Activated CD8-positive, alpha-beta memory T cell treated with anti-CD3 and anti-CD28 coated beads, Interleukin-2, amount 50 U/mL, for 24 hours (primary cell): ENCODE results near the gene SLC35B4.
"Not testable (repeated sequence)": the region's sequence is repeated elsewhere in the genome, so short reads cannot be mapped to it uniquely, and the experiment has no call there.

Experiments used
- DNase-seq: peaks from one replicate; pipeline ENCODE4 v3.0.0-alpha.2; 2020; ENCODE audit errors: extremely low read depth

Gene SLC35B4

GRCh38 chr7:134331393-134331792 lies 14.7 kb upstream of the SLC35B4 start:
- DNase-seq, result no peak

DNA sequence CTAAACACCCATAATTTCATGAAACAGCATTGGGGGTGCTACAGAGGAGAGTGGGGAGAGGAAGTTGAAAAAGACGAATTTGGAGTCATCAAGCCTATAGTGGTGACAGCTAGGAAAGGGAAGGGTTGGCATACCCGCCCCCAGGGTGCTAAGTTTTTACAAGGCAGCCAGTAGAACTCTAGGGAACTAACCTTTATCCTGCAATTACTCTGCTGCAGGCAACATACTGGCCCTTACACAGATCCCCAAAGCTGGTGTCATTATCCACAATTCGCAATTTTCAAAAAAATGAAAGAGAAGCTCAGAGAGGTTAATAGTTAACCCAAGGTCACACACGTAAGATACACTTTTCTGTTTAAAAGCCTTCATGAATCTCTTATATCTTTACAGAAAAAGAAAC lies 14.2 kb upstream of the SLC35B4 start:
- no peak for DNase-seq

- DNase-seq, result no peak
These were observed 13.1 kb upstream of the SLC35B4 start for GRCh38 chr7:134329614-134330346.

DNA sequence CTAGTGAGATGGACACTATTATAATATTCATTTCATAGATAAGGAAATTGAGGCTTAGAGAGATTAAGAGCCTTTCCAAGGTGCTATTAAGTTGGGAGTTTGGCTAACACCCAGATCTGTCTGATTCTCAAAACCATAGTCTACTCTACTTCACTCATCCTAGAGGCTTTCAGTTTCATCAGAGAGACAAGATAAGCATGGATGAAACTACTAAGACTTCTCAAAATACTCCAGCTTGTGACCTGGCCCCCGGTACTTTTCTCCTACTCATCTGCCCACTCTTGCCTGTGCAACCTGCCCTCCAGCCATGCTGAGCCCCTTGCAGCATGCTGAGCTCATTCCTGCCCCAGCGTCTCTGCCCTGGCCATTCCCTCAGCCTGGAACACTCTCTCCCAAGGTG lies 12.2 kb upstream of the SLC35B4 start:
- no peak for DNase-seq

GRCh38 chr7:134327896-134328295 lies 11.2 kb upstream of the SLC35B4 start:
- peak; percentile 8 for DNase-seq

GRCh38 chr7:134324107-134324506 lies 7.4 kb upstream of the SLC35B4 start:
- no peak for DNase-seq

DNA sequence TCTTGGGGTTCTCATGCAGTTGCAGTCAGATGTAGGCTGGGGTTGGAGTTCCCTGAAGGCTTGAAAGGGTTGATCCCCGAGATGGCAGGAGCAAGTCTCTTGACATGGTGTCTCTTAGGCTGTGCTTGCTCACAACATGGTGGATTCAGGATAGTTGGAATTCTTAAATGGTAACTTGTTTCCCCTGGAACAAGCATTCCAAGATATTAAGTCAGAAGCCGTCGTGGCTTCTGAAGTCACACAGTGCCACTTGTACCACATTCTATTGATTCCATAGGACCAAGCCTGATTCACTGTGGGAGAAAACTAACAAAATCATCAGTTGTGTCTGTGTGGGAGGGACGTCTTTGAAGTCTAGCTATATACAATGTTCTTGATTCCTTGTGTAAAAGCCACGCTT lies 3.5 kb upstream of the SLC35B4 start:
- no peak for DNase-seq

GRCh38 chr7:134318443-134318842 lies 1.7 kb upstream of the SLC35B4 start:
- DNase-seq, result no peak

DNA sequence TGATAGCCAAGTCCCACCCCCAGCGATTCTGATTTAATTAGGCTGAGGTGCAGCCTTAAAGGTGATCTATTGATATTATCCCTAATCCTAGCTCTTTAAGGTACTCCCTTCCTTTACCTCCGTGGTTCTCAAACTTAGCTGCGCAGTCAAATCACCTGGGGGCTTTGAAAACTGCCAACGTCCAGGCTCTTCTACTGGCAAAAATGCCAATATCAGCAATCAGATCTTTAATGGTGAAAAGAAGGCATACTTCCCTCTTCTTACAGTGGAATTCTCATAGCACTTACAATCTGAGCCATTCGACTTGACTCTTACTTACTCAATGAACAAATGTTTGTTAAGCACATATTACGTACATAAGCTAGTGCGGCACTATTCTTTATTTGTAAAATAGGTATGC lies 704 bp upstream of the SLC35B4 start:
- DNase-seq, result no peak

DNA sequence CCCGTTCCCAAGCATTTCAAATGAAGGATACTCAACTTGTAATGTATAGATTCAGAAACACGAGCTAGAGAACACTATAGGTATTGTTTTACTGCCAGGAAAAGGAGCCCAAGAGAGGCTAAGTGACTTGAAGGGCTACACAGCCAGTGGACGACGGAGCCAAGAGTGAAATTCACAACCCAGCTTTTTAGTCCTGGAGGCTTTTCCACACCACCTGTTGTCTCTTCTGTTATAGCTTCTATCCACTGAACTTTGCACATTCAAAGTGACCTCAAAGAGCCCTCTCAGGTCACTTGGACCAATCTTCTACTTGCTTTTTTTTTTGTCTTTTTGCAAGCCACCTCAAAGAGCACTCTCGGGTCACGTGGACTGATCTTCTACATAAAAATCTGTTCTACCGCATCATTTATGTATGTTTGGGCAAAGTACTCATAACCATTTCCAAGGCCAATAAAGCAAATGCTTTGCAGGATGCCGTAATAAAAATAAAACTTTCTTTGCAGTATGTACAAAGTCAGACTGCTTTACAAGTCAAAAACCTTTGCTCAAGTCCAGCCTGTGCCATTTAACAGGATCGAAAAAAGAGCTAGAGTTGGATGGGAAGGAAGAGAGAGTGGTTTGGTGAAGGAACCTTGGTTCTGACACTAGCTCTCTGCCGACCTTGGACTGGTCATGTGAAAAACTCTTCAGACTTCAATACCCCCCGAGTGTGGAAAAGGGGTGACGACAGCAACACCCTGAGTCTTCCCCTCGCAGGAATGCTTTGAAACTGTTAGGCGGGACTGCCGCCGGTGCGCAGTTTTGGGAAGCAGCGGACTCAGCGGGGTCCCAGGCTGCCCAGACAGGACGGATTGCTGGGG lies 821 bp downstream of the SLC35B4 start:
- no peak for DNase-seq

- no peak for DNase-seq
These were observed 3.2 kb downstream of the SLC35B4 start for GRCh38 chr7:134313543-134313942.

GRCh38 chr7:134312717-134313116 lies 4.0 kb downstream of the SLC35B4 start:
- no peak for DNase-seq

- DNase-seq, result no peak
These were observed 4.9 kb downstream of the SLC35B4 start for GRCh38 chr7:134311807-134312206.

DNA sequence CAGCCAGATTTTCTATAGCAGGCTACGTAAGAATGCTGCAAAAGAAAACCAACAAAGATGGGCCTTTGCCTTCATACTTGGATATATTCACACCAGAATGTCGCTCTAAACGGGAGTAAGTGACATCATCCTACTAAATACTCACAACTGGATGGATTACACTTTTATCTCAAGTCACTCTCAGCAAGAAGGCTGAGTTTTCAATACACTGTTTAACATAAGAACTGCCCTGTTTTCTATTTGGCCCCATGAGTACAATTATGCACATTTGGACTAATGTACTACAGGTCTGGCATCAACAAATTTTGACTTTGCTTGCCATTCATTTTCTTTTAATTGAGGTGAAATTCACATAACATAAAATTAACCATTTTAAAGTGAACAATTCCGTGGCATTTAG lies 8.2 kb downstream of the SLC35B4 start:
- DNase-seq, result no peak

GRCh38 chr7:134307320-134307719 lies 9.4 kb downstream of the SLC35B4 start:
- DNase-seq, result no peak

- no peak for DNase-seq
These were observed 14.6 kb downstream of the SLC35B4 start for GRCh38 chr7:134302120-134302519.

DNA sequence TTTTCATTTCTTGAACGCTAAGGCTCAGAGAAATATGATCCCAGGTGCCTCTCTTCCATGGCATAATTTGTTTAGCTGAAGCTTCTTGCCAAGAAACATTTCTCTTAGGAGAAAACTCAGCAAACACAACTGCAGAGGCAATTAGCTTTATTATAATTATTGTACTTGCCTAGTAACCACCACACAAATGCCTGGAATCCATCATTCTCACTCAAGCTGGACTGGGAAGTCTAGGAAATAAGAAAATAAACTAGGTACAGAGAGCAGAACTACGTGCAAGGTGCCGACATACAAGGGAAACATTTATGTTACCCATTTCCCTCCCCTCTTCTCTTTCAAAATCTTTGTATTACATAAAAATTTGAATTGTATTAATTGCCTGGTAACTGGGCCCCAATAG lies 15.1 kb downstream of the SLC35B4 start:
- DNase-seq, result no peak

- DNase-seq, result no peak
These were observed 15.7 kb downstream of the SLC35B4 start for GRCh38 chr7:134300988-134301387.

DNA sequence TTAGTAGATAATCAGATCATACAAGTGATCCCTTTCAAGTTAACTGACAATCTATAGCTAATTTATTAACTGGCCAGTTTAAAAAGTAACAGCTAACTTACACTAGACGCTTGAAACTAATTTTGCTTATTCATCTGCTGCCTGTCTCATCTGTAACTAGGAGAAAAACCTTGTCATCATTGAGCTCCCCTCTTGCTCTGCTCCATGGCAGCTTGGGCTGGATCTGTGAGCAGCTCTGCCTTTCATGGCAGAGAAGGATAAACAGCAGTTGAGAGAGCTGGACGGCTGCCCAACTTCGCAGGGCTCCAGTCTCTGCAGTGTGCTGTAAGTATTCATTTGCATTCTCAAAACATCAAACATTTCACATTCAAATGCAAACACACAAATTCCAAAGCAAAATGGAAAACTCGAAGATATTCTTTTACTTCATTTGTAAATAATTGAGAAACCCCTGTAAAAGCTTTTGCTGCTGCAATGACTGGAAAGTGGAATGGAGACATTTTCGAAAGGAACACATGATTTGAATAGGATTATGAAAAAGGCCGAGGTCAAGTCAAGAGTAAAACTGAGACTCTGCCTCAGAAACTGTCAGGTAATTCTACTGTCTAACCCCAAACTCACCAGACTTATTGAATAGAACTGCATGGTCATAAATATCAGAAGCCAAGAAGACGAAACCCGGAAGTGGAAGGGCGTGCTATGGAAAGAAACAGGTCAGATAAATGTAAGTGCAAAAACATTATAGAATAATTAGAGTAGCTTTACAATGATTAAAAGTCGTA lies 17.6 kb downstream of the SLC35B4 start:
- no peak for DNase-seq

DNA sequence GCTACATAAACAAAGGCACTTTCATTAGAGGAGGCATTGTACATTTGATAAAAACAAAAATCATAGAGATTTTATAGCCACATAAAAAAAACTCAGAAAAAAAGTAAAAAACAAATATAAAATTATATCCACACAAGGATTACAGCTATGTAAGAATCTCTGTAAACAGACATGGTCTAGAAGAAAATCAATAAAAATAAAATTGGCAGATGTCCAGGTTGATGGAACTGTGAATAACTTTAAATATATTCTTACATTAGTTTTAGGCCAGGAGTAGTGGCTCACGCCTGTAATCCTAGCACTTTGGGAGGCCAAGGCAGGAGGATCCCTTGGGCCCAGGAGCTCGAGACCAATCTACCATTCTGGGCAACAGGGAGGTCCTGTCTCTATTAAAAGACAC lies 19.2 kb downstream of the SLC35B4 start:
- DNase-seq, result no peak

- DNase-seq, result not testable (repeated sequence)
These were observed 20.7 kb downstream of the SLC35B4 start for GRCh38 chr7:134295982-134296381.

DNA sequence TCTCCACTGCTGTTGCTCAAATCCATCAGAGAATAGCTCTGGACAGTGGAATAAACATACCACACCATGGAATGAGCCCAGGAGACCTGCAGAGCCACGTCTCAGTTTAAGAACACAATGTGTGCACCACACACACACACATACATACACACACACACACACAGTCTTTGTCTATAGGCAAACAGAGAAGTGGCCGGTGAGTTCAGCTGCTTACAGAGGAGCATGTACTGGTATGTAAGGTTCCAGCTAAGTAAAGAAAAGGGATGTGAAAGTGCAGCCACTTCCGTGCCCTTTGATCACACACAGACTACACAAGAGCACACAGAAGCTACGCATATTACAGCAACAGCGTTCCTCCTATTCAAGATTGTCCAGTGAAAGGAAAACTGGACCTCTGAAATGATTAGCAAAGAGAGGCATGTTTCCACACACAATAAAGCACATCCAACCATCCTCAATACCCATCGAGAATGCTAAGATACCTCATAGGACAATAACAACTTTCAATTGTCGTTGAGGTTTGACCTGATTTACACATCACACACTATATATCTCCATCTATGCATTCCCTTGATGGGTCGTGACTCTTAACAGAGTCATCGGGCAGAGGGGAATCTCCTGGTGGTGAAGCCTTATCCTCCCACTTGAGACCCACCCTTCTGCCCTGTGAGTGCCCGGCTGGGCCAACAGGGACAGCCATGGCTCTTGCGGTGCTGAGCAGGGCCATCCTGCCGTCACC lies 23.6 kb downstream of the SLC35B4 start:
- no peak for DNase-seq
